B cell (primary cell): Measurements from ENCODE around the gene N4BP3. TPM values are rescaled to one million over a fixed set of nuclear protein-coding genes. Genes with fewer than 3 reads are reported as not detected.

Experiments
- ATAC-seq: fragments of 200-7000 bp; cut with Tn5 transposase; one replicate; pipeline ENCODE4 v1.10.0; 2021; ENCODE audit warnings: low read depth, mild to moderate bottlenecking, moderate number of reproducible peaks, moderate library complexity
- CTCF ChIA-PET: fragments of 350-600 bp; sonication (Branson Sonifier 250); formaldehyde crosslinking; loops from one replicate; lab custom pipeline; 2021; ENCODE audit warnings: antibody characterized with exemption, inconsistent platforms; lab: Charles Lee
- POLR2A ChIA-PET: fragments of 350-600 bp; sonication (Branson Sonifier 250); formaldehyde crosslinking; loops from one replicate; lab custom pipeline; 2021; ENCODE audit warnings: antibody characterized with exemption; lab: Charles Lee
- DNase-seq: peaks from one replicate; pipeline ENCODE4 v3.0.0; 2013
- H2AFZ ChIP-seq: 2 replicates; pipeline ENCODE4 v1.6.1; 2012; ENCODE audit warnings: mild to moderate bottlenecking, low read depth, low read length; ENCODE audit not compliant: insufficient read depth, poor library complexity, severe bottlenecking
- H3K27ac ChIP-seq, 2 donors: 1 replicate in 1 of 2; 2 replicates in 1 of 2; pipeline ENCODE4 v1.5.1; 2012 to 2013; ENCODE audit warnings: low read length in 2 of 2, mild to moderate bottlenecking in 2 of 2, moderate library complexity in 1 of 2
- H3K27me3 ChIP-seq, 4 experiments: fragments of 200-600 bp in 1 of 4; sonication (generic) in 1 of 4; replicated peaks in 1 of 4; 1 replicate in 2 of 4; 2 replicates in 2 of 4; pipeline versions ENCODE4 v1.6.1 to v1.7.0; 2013 to 2016; ENCODE audit warnings: low read length in 3 of 4, mild to moderate bottlenecking in 2 of 4, mixed read lengths in 1 of 4, moderate library complexity in 1 of 4; ENCODE audit not compliant: insufficient read depth in 4 of 4, control insufficient read depth in 3 of 4; ENCODE audit errors: control extremely low read depth in 1 of 4
- H3K36me3 ChIP-seq, 2 experiments: replicated peaks in 1 of 2; 1 replicate in 1 of 2; 2 replicates in 1 of 2; pipeline versions ENCODE4 v1.6.1 to v1.7.1; 2013; ENCODE audit warnings: low read length in 1 of 2; ENCODE audit not compliant: insufficient read depth in 2 of 2, control insufficient read depth in 1 of 2; ENCODE audit errors: control extremely low read depth in 1 of 2, extremely low read depth in 1 of 2
- H3K4me1 ChIP-seq, 2 donors: fragments of 200-600 bp in 1 of 2; sonication (generic) in 1 of 2; 1 replicate in 1 of 2; 2 replicates in 1 of 2; pipeline versions ENCODE4 v1.5.1 to v1.6.1; 2013 to 2017; ENCODE audit warnings: low read length in 2 of 2; ENCODE audit not compliant: control insufficient read depth in 2 of 2, insufficient read depth in 2 of 2
- H3K4me2 ChIP-seq: replicated peaks from 2 replicates; pipeline ENCODE3; 2012; ENCODE audit warnings: mild to moderate bottlenecking, low read depth, low read length; ENCODE audit not compliant: poor library complexity, severe bottlenecking
- H3K4me3 ChIP-seq, 5 experiments: fragments of 200-600 bp in 1 of 5; sonication (generic) in 1 of 5; 1 replicate in 3 of 5; 2 replicates in 2 of 5; pipeline versions ENCODE4 v1.5.1 to v1.7.0; 2011 to 2016; ENCODE audit warnings: low read length in 4 of 5, mild to moderate bottlenecking in 4 of 5, low read depth in 2 of 5, control low read depth in 1 of 5, moderate library complexity in 1 of 5; ENCODE audit not compliant: insufficient read depth in 1 of 5; ENCODE audit errors: control extremely low read depth in 1 of 5, extremely low read depth in 1 of 5
- H3K79me2 ChIP-seq: fragments of 200-600 bp; sonication (generic); one replicate; pipeline ENCODE4 v1.6.0; 2016; ENCODE audit warnings: low read length; ENCODE audit not compliant: control insufficient read depth, insufficient read depth
- H3K9ac ChIP-seq: fragments of 200-600 bp; sonication (generic); 2 replicates; pipeline ENCODE4 v1.6.1; 2017; ENCODE audit warnings: mild to moderate bottlenecking, low read length, moderate library complexity
- H3K9me3 ChIP-seq, 3 donors: one replicate each; pipeline versions ENCODE4 v1.6.1 to v1.7.1; 2013; ENCODE audit warnings: low read length in 2 of 3; ENCODE audit not compliant: control insufficient read depth in 2 of 3, insufficient read depth in 1 of 3; ENCODE audit errors: control extremely low read depth in 1 of 3
- H4K20me1 ChIP-seq: 2 replicates; pipeline ENCODE4 v1.6.0; 2012; ENCODE audit warnings: mild to moderate bottlenecking, low read length; ENCODE audit not compliant: insufficient read depth, control insufficient read depth, poor library complexity, severe bottlenecking
- H3K27ac Mint-ChIP-seq: one replicate; pipeline ENCODE4 v1.8.0; 2021; ENCODE audit warnings: mixed read lengths
- H3K27me3 Mint-ChIP-seq: one replicate; pipeline ENCODE4 v1.8.0; 2021; ENCODE audit warnings: mixed read lengths
- H3K4me1 Mint-ChIP-seq: one replicate; pipeline ENCODE4 v1.8.0; 2021; ENCODE audit warnings: mixed read lengths
- H3K4me3 Mint-ChIP-seq: one replicate; pipeline ENCODE4 v1.8.0; 2021; ENCODE audit warnings: mixed read lengths
- H3K9me3 Mint-ChIP-seq: one replicate; pipeline ENCODE4 v1.8.0; 2022; ENCODE audit warnings: mixed read lengths; ENCODE audit not compliant: insufficient read depth
- EZH2 ChIP-seq: IDR thresholded peaks from 2 replicates; pipeline ENCODE4 v1.6.1; 2012; ENCODE audit warnings: borderline replicate concordance, low read depth, mild to moderate bottlenecking, moderate library complexity, low read length; ENCODE audit not compliant: insufficient read depth, poor library complexity, severe bottlenecking
- WGBS: methylation state at CpG from one replicate; pipeline ENCODE4 v1.1.5; 2013; ENCODE audit warnings: missing lambda C conversion rate; ENCODE audit not compliant: insufficient coverage; 5-methylcytosine and 5-hydroxymethylcytosine counted together
- intact Hi-C: fragments of 100-400 bp; cut with micrococcal nuclease; formaldehyde crosslinking; loops from one replicate; pipeline ENCODE4 v1.10.0; 2022
- polyA plus RNA-seq: library from polyadenylated mRNA; depleted of rRNA; stranded (reverse); fragments of >200 nt; gene quantifications from 2 replicates; pipeline ENCODE4 v1.2.3, GENCODE V29; 2012
- total RNA-seq, 2 donors: library from RNA; stranded (reverse); fragments of 120-200 nt in 1 of 2; gene quantifications; 1 replicate in 1 of 2; 2 replicates in 1 of 2; pipeline versions ENCODE4 v1.2.3 to v1.2.4, GENCODE V29; 2013 to 2022
- TF ChIP-seq, protein P1 (sequence below): fragments of 200-600 bp; IDR thresholded peaks from one replicate; pipeline ENCODE4 v1.8.0; 2022; ENCODE audit warnings: antibody characterized with exemption, mild to moderate bottlenecking

Gene N4BP3
- total and polyA plus RNA-seq, 2 donors (not counting 1 experiment from before 2014, with no cell fraction given): 13.3 to 48.7 TPM

DNA sequence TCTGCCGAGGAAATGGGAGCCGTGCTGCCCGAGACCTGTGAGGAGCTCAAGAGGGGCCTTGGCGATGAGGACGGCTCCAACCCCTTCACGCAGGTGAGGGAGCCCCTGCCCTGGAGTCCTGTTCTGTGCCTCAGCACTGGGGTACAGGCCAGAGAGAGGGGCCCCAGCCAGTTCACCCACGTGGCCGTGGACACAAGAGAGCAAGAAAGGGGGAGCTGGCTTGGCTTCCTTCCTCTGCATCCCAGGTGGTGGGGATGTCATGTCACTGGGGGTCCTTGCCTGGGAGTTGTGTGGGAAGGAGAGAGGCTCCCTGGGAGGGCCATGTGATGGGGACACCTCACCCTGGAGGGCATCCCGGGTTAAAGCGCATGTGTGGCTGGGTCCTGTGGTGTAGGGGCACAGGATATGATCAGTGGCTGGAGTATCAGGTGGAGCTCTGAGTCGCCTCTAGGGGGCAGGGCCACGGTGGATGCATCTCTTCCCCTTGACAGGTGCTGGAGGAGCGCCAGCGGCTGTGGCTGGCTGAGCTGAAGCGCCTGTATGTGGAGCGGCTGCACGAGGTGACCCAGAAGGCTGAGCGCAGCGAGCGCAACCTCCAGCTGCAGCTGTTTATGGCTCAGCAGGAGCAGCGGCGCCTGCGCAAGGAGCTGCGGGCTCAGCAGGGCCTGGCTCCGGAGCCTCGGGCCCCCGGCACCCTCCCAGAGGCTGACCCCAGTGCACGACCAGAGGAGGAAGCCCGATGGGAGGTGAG lies 7.5 kb downstream of the N4BP3 start:
- Histone ChIP-seq H2AFZ (peak overlapping the region; percentile 32), H3K27ac (peak overlapping the region in 1 of 2 donors; percentile 26)

More for the DNA sequence above, 7.5 kb downstream of the N4BP3 start:
- Mint-ChIP-seq H3K4me1 (peaks cover 69% of the 10 kb centered on the region), H3K9me3 (no peaks in the 10 kb centered on the region), H3K27me3 (no peaks in the 10 kb centered on the region), H3K27ac (peak overlapping the region; percentile 88), H3K4me3 (peak overlapping the region; percentile 82)
- ChIA-PET POLR2A (interaction anchor here (1.0 to 1.7 kb wide), 5 partner anchors 10 to 611 kb away, joined by 3 to 7 read pairs (median 4); partner anchors contain the start of gene NHP2), CTCF (interaction anchor here (0.5 to 8.6 kb wide), 19 partner anchors 10 to 766 kb away, joined by 3 to 92 read pairs (median 7); partner anchors contain the start of genes NHP2 and RMND5B)
- Histone ChIP-seq H3K4me2 (peak overlapping the region; percentile 95), H3K27me3 (no peaks in the 10 kb centered on the region), H3K4me1 (peaks cover 66 to 69% of the 10 kb centered on the region in 2 donors), H3K9ac (peak overlapping the region; percentile 13), H3K36me3 (peaks cover 0 to 42% of the 10 kb centered on the region in 2 experiments), H3K9me3 (no peaks in the 10 kb centered on the region), H3K79me2 (peaks cover 63% of the 10 kb centered on the region), H3K4me3 (peak overlapping the region in 4 of 5 experiments; percentile 18 to 34 (median 32)), H4K20me1 (peaks cover 84% of the 10 kb centered on the region)
- TF ChIP-seq, protein P1, sequence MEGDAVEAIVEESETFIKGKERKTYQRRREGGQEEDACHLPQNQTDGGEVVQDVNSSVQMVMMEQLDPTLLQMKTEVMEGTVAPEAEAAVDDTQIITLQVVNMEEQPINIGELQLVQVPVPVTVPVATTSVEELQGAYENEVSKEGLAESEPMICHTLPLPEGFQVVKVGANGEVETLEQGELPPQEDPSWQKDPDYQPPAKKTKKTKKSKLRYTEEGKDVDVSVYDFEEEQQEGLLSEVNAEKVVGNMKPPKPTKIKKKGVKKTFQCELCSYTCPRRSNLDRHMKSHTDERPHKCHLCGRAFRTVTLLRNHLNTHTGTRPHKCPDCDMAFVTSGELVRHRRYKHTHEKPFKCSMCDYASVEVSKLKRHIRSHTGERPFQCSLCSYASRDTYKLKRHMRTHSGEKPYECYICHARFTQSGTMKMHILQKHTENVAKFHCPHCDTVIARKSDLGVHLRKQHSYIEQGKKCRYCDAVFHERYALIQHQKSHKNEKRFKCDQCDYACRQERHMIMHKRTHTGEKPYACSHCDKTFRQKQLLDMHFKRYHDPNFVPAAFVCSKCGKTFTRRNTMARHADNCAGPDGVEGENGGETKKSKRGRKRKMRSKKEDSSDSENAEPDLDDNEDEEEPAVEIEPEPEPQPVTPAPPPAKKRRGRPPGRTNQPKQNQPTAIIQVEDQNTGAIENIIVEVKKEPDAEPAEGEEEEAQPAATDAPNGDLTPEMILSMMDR: peak; percentile 80
- TF ChIP-seq EZH2: no peak
- peak; percentile 50 for ATAC-seq
- peak; percentile 88 for DNase-seq
- WGBS: 22% methylated on average over 28 of the region's 29 CpGs
- intact Hi-C loops: loop anchor here (1.0 kb wide), 1 partner anchor 10 kb away; no protein-coding TSS in a partner anchor
